DMS79 (cell line): ENCODE results near the gene DBNDD1.
A peak's percentile ranks its signal among the peaks of the same experiment; 100 is the strongest.
"Not testable (repeated sequence)": the region's sequence is repeated elsewhere in the genome, so short reads cannot be mapped to it uniquely, and the experiment has no call there.

ENCODE experiments used
- DNase-seq: peaks from one replicate; lab custom pipeline; 2025; lab: John Stamatoyannopoulos, UW

The DBNDD1 gene

DNA sequence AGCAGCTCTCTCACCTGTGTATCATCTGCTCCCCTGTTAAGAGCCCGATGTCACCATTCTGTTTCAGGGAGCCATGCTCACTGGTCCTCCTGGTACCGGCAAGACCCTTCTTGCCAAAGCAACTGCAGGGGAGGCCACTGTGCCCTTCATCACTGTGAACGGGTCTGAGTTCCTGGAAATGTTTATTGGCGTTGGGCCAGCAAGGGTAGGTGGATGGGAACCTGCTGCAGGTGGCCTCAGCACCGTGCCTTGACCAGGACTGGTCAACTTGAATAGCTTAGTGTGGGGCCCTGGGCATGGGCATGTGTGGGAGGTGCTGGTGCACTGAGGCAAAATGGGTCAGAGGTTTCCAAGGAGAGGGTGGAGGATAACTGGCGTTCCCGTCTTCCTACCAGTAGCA, 28.5 kb downstream of the DBNDD1 start:
- DNase-seq = no peak

DNA sequence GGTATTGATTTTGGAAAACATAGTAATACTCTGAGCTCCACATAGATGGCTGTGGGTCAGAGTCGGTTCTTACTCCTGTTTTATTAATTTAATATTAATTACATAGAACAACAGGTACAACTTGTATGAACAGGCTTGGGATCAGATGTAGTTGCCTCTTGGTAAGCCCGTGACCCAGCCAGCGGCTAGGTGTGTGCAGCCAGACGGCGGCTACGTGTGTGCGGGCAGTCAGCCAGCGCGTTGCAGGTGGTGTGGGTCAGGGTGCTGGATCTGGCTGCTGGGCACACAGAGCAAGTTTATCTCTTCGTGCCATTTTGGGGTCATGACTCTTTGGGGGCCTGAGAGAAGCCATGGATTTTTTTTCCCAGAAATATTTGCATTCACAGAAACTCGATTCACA, 30.3 kb downstream of the DBNDD1 start:
- DNase-seq = no peak

DNA sequence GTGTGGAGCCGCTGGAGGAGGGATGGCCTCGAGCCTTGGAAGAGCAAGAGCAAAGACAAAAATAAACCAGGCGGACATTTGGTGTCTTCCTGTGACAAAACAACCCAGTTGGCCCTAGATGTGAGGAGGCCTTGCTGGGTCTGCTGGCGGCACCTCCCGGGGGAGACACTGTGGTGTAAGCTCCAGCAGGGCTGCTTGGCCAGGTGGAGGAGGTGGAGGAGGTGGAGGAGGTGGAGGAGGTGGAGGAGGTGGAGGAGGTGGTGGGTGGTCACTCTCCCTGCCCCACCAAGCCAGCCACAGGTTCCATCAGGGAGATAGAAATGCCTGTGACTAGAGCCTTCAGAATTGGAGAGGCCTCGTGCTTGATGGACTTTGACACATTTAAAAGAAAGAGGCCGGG, 32.1 kb downstream of the DBNDD1 start:
- no peak for DNase-seq

DNA sequence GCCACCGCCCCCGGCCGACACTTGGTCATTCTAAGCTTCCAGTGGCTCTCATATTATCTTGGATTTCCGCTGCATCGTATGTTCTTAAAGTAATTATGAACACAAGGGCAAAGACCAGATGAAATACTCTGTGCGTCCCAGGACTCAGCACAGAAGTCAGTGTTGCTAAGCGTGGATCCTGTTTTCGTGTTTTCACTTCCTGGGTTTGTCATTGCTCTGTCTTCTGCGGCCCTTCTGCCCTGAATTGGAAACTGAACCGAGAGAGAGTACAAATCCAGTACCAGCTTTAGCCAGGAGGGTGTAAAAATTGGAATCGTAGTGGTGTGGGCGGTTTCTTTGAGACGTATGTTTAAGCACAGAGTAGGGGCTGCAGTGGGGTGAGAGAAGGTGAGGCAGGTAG, 32.7 kb downstream of the DBNDD1 start:
- no peak for DNase-seq

DNA sequence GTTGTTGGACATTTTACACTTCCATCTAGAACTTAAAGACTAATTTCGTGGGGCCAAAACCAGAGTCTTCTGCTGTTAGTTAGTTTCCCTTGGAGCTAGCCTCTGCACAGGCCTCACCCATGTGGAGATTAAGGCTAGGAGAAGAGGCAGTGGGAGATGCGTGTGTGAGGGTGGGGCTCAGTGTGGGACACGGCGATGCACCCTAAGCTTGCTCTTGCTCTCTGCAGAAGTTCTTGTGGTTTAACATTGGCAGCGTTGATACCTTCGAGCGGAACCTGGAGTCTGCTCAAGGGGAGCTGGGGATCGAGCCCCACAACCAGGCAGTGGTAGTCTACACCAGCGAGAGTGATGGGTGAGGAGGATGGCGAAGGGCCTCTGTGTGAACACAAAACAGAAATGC, 34.0 kb downstream of the DBNDD1 start:
- DNase-seq = no peak

DNA sequence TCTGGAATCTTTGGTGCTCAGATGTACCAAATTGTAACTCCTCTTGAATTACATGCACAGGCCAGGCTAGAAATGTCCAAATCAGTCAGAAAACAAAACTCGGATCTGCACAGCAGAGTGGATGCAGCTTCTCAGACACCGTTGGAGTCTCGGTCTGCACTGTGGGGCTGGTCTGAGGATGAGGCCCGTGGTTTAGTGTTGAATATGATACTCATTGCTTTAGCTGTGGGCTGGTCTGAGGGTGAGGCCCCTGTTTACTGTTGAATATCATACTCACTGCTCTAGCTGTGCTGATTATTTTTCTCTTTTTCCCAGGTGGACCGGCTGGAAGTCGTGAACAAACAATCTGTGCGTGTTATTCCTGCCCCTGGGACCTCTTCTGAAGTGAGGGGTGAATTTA, 35.0 kb downstream of the DBNDD1 start:
- DNase-seq = no peak

DNA sequence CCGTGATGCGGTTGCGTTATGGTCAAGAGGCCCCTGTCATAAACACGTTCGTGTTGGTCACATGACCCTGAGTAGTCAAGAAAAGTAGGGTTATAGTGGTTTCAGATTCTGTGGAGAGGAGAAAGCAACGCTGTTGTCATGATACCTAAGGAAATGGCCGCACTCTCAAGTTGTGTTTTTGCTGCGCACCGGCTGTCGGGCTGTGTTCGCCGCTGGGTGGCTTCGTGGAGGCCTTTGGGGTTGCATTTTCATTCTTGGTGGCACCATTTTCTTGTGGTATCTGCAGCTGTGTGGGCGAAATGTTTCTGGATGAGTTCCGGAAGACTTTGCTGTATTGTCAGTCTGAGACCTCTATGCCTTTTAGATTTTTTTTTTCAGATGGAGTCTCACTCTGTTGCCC, 35.7 kb downstream of the DBNDD1 start:
- no peak for DNase-seq

DNA sequence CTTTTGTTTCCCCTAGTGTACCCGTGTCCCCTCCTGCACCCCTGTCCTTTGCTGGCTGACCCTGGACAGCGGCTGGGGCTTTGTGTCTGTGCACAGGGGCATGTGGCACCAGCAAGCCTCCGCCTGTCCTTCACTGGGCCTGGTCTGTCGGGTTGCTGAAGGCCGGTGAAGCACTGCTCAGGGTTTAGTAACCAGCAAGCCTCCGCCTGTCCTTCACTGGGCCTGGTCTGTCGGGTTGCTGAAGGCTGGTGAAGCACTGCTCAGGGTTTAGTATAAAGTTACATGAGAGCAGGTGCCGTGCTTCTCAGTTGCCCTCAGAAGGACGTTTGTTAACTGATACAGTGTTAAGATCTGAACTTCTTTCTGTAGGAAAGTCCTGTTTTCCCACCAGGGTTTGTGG, 36.9 kb downstream of the DBNDD1 start:
- DNase-seq = no peak

DNA sequence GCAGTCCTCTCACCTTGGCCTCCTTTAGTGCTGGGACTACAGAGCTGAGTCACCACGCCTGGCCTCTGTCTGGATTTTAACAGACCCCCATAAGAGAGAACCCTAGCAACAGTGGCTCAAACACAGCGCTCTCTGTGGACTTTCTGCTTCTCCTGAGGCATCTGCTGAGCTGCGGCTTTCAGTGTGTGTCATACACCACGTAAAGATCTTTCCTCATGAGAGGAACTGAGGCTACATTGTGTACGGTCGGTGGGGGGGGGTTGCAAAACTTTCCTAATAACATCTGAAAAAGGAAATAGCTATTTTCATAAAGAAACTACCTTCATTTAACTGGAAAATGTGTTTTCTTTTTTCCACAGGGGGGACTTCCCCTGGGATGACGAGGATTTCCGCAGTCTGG, 37.8 kb downstream of the DBNDD1 start:
- DNase-seq = no peak

DNA sequence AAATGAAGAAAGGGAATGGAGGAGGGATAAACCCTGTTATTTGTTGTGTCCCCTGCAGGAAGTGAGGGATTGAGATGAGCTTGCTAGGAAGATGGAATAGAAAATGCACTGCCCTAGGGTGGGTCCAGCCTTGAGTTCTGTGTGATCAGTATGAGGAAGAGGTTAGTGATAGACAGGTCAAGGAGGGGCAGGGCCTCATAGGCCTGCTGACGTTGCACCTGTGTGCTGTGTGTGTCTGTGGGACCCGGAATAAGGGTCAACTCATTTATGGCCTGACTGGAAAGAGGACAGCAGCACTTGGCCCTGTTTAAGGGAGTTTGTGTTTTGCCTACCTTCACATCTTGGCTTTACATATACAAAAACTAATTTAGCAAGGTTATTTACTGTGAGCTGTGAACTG, 44.4 kb downstream of the DBNDD1 start:
- DNase-seq = no peak

DNA sequence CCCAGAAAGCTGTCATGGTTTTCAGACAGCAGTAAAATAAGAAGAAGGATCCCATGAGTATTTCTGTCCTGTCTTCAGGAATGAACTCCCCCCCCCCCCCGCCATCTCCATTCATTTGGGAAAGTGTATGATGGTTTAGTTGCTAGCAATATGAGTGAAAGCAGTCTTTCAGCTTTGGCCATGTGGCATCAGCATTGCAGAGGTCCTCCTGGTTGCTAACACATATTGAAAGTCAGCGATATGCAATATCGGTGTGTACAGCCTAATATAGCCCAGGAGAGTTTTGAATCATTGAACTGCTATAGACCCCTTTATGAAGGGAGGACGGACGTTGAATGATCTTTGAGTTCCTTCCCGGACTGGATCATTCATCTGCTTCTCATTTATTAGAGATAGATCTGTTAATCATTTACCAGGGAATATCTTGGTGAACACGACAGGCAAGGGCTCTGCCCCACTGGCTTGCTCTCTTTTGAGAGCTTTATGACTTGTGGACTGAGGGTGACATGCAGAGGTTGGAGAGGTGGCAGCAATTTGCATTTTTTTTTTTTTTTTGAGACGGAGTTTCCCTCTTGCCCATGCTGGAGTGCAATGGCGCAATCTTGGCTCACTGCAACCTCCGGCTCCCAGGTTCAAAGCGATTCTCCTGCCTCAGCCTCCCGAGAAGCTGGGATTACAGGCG, 45.5 kb downstream of the DBNDD1 start:
- DNase-seq = no peak

DNA sequence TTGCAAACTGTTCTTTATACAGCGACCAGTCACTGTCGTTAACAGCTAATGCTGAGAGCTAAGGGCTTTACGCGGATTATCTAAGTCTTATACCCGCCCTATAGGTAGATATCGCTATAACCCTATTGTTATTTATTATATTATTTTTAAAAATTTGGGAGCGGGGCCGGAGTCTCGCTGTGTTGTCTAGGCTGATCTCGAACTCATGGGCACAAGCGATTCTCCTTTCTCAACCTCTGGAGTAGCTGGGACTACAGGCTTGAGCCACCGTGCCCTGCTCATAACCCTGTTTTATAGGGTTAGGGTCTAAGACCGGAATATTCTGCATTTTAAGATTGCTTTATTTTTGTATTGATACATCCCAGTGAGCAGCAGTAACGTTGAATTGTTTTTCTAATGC, 46.0 kb downstream of the DBNDD1 start:
- DNase-seq = no peak

DNA sequence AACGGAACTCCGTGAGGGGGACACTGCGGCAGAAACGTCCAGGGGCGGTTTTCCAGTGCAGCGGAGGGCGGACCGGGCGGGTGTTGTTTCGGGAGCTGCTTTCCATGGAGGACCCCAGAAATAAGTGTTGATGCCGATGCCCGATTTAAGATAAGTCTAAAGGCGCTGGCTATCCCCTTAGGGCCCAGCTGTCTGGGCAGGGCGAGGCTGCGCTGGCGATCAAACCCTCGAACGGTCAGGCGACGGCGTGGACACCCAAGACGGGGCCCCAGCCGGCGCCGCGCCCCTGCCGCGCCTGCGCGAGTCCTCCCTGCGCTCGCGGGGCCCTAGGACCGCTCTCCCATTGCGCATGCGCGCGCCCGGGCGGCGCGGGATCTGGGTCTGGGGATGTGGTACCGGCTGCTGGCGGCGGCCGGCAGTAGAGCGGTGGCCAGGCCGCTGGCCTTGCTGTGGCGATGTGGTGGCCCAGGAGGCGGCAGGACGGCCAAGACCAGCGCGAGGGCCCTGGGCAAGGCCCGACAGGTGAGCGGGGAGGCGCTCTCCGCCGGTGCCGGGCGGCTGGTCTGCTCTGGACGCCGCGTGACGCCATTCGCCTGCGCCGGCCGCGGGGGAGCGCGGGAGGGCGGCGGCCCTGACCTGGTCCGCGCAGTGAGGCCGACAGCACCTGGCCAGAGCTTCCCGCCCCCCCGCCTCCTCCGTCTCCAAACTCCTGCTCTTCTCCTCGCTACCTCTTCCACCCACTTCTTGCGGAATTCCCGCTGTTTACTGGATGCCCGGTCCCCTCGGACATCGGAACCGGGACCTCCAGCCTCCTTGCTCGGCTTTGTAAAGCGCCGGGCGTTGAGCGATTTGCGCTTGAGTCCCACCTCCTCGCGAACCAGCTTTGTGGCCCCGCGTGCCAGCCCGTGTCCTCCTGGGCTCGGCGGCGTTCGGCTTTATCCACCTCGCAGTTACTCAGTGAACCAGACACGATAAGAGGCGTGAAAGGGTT, 46.7 kb downstream of the DBNDD1 start:
- DNase-seq = peak; percentile 31

DNA sequence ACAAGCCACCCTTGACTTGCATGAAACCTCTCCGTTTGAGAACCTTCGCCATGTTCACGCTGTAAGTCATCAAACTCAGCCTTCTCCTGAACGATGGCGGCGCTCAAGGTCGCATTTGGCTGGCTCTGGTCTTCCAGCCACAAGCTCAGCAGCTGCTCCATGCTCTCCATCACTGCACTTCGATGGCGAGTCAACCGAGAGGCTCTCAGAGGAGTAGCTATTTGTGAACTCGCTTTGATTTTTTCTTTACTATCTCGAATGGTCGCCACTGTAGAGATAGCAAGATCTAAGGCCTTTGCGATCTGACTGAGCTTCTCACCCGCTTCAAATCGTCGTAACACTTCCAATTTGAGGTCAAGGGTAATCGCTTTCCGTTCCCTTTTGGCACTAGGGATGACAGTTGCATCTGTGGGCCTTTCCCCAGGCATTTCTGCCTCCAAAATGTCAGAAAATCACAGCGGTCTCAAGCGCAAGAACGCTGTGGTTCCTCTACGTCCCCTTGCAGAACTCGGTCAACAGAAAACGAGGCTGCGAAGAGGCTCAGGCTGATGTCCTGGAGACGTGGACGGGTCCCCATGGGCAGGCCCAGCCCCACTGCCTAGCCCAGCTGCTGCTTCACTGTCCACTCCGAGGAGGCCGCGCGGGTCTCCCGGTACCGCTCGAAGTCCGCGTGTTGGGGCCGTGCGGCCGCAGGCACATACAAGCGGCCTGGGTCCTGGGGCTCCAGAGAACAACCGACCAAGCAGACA, 47.6 kb downstream of the DBNDD1 start:
- no peak for DNase-seq

DNA sequence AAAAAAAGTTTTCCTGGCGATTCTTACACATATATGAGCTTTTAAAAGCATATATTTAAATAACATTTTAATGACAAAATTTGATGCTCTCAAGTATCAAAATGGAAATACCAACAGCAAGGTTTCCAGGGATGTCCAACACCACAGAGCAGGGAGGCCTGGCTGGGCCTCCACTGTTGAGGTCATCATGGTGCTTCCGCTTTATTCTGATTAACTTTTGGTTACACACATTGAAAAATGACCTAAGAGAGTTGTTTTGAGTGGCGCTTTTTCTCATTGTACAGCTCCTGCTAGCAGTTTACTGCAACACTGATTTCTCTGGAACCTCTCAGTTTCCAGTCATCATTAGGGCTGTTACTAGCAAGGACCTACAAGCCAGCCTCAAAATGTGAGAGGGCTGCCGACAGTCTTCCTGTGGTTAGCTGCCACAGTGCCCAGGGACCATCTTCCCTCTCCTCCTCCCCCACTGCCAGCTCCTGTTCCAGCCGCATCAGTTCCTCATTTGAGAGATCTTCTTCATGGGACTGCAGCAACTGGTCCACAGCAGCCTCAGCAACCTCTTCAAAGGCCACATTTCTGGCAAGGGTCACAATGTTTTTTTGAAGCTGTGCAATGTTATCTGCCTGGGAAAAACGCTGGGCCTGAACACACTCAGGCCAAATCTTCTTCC, 49.4 kb downstream of the DBNDD1 start:
- DNase-seq = no peak

DNA sequence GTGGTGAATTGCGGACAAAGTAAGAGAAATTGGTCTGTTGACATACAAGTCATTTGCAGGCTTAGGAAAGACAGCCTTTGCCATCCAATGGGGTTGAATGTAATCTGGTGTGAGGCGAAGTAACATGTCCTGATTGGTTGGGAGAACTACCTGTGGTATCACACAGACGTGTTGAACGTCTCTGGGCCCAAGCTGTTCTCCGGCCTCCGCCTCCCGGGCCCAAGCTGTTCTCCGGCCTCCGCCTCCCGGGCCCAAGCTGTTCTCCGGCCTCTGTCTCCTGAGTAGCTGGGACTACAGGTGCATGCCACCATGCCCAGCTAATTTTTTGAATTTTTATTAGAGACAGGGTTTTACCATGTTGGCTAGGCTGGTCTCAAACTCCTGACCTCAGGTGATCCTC, 51.2 kb downstream of the DBNDD1 start:
- not testable (repeated sequence) for DNase-seq

DNA sequence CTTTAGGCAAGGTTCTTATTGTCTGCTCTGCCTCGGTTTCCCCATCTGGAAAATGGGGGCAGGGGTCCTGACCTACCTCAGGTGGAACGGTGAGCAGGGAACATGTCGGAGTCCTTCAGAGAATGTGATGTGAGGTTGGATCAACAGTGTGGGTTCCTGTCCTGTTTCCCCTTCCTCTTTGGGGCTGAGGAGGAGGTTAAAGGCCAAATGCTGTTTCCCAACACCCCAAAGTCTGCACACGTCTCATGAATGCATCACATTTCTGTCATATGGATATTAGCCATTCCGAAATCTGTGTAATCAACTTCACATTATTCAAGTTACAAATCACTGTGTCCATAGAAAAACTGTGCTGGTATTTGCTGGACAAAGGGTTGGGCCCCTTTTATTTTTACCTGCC, 51.8 kb downstream of the DBNDD1 start:
- DNase-seq = not testable (repeated sequence)

DNA sequence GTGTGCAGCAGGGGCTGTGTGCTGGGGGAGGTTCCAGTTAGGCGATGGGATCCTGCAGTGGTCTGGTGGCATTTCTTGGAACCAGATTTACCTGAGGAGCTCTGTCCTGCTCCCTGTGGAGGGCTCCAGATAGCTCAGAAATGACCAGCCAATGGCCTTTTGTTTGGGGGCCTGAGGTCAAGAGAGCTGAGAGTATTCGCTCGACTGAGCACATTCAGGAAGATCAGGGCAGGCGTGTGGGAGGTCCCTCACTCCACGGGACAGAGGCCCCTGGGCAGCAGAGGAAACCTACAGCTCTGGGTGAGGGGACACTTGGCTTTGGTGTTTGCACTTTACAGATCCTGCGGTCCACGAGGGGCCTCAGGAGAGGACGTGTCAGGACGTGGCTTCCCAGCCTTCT, 52.5 kb downstream of the DBNDD1 start:
- no peak for DNase-seq

DNA sequence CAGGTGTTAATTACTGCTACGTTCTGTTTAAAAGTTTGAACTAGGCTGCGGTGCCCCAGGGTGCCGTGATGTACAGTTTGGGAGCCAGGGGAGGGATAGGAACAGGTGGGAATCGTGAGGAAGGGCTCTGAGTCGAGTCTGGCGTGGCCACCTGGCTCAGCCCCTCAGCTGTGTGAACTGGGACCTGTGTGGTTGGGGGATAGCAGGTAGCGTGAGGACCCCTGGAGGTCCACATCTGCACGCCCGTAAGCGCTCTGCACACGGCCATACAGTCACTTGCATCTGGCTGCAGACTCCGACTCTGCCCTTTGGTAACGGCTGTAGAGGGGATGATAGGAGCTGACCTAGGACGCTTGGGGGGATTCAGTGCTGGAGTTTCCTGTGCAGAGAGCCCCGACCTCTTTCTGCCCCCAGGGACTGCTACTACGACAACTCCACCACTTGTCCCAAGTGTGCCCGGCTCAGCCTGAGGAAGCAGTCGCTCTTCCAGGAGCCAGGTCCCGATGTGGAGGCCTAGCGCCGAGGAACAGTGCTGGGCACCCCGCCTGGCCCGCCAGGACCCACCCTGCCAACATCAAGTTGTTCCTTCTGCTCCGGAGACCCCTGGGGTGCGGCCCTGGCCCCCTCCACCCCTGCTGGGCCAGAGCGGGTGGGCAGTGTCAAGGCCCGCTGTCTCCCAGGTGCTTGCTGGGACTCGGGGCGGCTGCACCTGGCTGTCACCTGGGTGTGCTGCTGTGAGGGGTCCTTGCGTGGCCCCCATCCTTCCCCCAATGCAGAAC, 53.6 kb downstream of the DBNDD1 start:
- no peak for DNase-seq

DNA sequence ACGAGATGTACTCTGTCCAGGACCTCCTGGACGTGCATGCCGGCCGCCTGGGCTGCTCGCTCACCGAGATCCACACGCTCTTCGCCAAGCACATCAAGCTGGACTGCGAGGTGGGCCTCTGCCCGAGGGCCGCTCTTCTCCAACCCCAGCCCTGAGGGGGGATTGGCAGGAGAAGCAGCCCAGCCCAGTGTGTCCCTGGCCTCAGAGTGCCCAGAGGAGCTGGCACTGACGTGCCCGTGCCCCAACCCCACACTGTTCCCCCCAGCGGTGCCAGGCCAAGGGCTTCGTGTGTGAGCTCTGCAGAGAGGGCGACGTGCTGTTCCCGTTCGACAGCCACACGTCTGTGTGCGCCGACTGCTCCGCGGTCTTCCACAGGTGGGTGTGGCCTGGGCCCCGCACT, 55.1 kb downstream of the DBNDD1 start:
- no peak for DNase-seq

DNA sequence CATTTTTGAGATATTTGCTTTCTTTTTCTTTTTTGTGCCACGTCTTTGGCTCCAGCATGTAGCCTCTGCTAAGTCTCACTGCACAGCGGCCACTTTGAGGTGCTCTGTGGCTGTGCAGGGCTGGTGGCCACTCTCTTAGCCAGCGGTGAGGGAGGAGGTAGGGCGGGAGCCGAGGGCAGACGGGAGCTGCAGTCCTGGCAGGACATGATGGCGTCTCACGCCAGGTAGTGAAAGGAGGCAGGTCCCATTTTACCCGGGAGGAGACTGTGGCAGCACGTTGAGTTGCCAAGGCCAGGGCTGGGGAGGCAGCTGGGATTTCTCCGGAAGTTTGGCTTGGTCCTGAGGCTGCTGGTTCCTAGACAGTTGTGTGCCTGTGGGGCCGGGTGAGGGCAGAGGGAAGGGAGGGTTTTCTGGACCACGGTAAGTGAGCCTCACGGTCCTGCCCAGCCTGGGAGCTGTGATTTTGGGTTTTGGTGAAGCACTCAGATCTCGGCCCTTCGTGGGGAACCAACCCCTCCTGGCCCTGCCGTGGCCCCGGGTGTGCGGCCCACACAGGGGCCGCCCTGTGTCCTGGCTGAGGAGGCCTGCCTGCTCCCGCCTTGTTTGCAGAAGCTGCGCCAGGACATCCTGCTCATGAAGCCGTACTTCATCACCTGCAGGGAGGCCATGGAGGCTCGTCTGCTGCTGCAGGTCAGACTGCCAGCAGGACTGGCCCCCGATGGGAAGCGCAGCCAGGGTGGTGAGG, 56.3 kb downstream of the DBNDD1 start:
- no peak for DNase-seq
